RWPE1 (cell line): ENCODE measurements around the gene FBH1.

Experiments used
- CTCF ChIA-PET: fragments of 350-600 bp; sonication (Branson Sonifier 250); formaldehyde crosslinking; extraction: SDS; loops from one replicate; lab custom pipeline; 2021; lab: Yijun Ruan, JAX
- POLR2A ChIA-PET: fragments of 400-600 bp; formaldehyde crosslinking; extraction: SDS; loops from one replicate; lab custom pipeline; 2020; ENCODE audit warnings: antibody characterized with exemption; ENCODE audit not compliant: low non-redundant PET; lab: Yijun Ruan, JAX
- DNase-seq: peaks from one replicate; pipeline ENCODE4 v3.0.0; 2012; ENCODE audit warnings: low spot score
- H3K27ac ChIP-seq: fragments of 450-650 bp; 2 replicates; pipeline ENCODE4 v1.5.1; 2017
- CTCF ChIP-seq: fragments of 450-650 bp; conservative IDR thresholded peaks from 2 replicates; pipeline ENCODE4 v1.5.1; 2017; ENCODE audit warnings: low read depth, mild to moderate bottlenecking

FBH1 gene

GRCh38 chr10:5937016-5937415 lies 47.0 kb downstream of the FBH1 start:
- CTCF ChIA-PET, result no interaction called here
- POLR2A ChIA-PET, result no interaction called here
- DNase-seq, result no peak
- no peak for TF ChIP-seq CTCF
- H3K27ac ChIP-seq, result no peak overlapping the region

DNA sequence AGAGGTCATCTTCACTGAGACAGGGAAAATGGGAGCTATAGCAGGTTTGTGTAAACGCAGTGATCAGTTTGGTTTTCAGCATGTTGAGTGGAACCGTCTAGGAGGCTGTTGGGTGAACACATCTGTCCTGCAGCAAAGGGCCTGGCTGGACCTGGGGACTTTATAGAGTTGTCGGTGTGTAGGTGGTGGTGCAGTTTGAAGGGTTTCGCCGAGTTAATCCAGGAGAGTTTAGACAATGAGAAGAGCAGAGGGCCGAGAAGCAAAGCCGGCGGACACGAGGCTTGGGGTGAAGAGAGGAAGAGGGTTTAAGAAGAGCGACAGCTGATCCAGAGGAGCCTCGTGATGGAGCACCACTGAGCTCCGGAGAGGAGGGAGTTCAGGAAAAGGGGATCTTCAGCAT lies 48.2 kb downstream of the FBH1 start:
- POLR2A ChIA-PET, result no interaction called here
- no peak for DNase-seq
- no peak overlapping the region for H3K27ac ChIP-seq
- CTCF ChIA-PET, result no interaction called here
- no peak for TF ChIP-seq CTCF

DNA sequence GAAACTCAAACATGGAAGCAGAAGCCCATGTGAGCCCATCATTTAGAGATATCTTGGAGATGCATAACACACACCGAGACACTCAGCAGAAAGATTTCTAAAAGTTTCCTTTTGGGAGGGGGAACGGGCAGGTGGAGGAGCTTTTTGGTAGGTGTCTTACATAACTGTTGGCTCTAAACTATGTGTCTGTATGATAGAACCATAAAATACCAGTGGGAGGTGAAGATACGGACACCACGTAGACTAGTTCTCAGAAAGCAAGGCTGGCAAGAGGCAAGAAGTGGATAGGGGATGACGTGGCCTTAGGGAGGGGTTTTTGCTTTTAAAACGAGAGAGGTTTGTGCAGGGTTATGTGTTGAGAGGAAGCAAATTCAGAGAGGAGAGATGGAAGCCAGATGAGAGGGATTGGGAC lies 50.8 kb downstream of the FBH1 start:
- H3K27ac ChIP-seq, result 0 out of 2 replicates have a peak overlapping the region, but pooled peaks have one; percentile 6
- POLR2A ChIA-PET, result no interaction called here
- CTCF ChIA-PET, result no interaction called here
- TF ChIP-seq CTCF, result no peak
- no peak for DNase-seq

GRCh38 chr10:5941579-5941978 lies 51.5 kb downstream of the FBH1 start:
- H3K27ac ChIP-seq, result peak overlapping the region; percentile 51
- POLR2A ChIA-PET, result no interaction called here
- DNase-seq, result no peak
- CTCF ChIA-PET, result interaction anchor here (0.7 kb wide), 1 partner anchor 28 kb away, joined by 5 read pairs; no protein-coding TSS in a partner anchor
- TF ChIP-seq CTCF, result no peak

DNA sequence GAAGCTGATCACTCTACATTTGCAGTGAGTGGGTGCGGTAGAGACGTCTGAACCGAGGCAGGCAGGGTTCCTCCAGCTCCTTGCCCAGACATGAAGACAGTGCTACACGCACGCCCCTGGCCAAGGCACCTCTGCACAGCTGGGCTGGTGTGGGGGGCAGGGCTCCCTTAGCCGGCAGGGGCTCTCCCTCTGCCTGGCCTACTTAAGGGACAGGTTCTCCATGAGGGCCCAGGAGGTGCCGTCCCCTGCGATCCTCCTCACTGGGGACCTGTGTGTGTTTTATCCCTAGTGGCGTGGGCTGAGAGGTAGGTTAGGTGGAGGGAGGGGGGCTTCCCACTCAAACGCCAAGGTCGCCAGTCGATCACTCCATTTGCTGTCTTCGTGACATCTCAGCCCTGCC lies 52.0 kb downstream of the FBH1 start:
- TF ChIP-seq CTCF, result no peak
- DNase-seq, result no peak
- CTCF ChIA-PET, result interaction anchor here (0.7 kb wide), 1 partner anchor 27 kb away, joined by 5 read pairs; no protein-coding TSS in a partner anchor
- POLR2A ChIA-PET, result no interaction called here
- peak overlapping the region; percentile 51 for H3K27ac ChIP-seq

GRCh38 chr10:5942474-5942873 lies 52.4 kb downstream of the FBH1 start:
- ChIA-PET POLR2A (no interaction called here), CTCF (no interaction called here)
- no peak for DNase-seq
- H3K27ac ChIP-seq, result peak overlapping the region; percentile 51
- TF ChIP-seq CTCF, result no peak

DNA sequence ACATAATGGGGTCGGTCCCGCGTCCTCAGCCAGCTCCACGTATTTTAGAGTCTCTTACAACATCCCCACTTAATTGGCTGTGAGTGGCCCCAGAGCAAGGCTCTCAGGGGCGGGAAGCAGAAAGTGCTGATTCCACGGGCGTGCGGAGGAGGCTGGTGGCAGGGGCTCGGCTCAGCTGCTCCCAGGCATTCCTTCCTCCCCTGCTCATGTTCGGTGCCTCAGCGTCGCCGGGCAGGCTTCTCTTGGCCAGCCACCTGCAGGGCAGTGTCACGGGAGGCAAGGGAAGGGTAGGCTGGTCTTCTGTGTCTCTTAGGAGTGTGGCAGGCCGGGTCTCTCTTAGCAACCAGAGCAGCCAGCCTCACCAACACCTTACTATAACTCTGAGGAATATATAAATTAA lies 53.5 kb downstream of the FBH1 start:
- no peak for TF ChIP-seq CTCF
- ChIA-PET CTCF (interaction anchor here (0.5 to 0.9 kb wide), 5 partner anchors 13 to 71 kb away, joined by 3 to 6 read pairs (median 3); no protein-coding TSS in a partner anchor), POLR2A (no interaction called here)
- H3K27ac ChIP-seq, result peak overlapping the region; percentile 97
- DNase-seq, result no peak
